GM19328 (cell line): ENCODE data around the gene MCOLN2.
"Not testable (repeated sequence)": the region's sequence is repeated elsewhere in the genome, so short reads cannot be mapped to it uniquely, and the experiment has no call there.

ENCODE experiments used
- ATAC-seq: cut with Tn5 transposase; IDR thresholded peaks from one replicate; pipeline ENCODE4 v1.9.1; 2021; ENCODE audit warnings: mild to moderate bottlenecking, moderate library complexity; ENCODE audit not compliant: unreplicated experiment

The MCOLN2 gene

DNA sequence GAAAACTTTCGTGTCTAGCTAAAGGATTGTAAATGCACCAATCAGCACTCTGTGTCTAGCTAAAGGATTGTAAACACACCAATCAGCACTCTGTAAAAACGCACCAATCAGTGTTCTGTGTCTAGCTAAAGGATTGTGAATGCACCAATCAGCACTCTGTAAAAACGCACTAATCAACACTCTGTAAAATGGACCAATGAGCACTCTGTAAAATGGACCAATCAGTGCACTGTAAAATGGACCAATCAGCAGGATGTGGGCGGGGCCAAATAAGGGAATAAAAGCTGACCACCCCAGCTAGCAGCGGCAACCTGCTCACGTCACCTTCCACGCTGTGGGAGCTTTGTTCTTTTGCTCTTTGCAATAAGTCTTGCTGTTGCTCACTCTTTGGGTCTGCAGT lies 94.2 kb downstream of the MCOLN2 start:
- not testable (repeated sequence) for ATAC-seq

GRCh38 chr1:84899969-84900368 lies 96.9 kb downstream of the MCOLN2 start:
- no peak for ATAC-seq

DNA sequence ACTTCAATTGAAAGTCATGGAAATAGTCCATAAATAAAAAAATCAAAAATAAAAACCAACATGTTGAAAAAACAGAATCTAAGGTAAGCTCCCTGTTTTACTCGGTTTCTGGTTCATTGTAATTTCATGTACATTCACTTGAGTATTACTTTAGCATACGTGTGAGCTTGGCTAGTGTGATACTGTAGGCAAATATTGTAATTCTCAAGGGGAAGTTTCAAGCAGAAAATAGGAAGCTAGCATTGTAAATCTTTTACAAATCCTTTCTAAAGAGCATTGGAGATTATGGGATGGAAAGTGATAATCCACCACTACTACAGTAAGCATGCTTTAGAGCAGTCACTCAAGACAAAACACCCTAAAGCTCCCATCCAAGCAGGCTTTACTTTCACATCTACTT lies 100.6 kb downstream of the MCOLN2 start:
- ATAC-seq: no peak

DNA sequence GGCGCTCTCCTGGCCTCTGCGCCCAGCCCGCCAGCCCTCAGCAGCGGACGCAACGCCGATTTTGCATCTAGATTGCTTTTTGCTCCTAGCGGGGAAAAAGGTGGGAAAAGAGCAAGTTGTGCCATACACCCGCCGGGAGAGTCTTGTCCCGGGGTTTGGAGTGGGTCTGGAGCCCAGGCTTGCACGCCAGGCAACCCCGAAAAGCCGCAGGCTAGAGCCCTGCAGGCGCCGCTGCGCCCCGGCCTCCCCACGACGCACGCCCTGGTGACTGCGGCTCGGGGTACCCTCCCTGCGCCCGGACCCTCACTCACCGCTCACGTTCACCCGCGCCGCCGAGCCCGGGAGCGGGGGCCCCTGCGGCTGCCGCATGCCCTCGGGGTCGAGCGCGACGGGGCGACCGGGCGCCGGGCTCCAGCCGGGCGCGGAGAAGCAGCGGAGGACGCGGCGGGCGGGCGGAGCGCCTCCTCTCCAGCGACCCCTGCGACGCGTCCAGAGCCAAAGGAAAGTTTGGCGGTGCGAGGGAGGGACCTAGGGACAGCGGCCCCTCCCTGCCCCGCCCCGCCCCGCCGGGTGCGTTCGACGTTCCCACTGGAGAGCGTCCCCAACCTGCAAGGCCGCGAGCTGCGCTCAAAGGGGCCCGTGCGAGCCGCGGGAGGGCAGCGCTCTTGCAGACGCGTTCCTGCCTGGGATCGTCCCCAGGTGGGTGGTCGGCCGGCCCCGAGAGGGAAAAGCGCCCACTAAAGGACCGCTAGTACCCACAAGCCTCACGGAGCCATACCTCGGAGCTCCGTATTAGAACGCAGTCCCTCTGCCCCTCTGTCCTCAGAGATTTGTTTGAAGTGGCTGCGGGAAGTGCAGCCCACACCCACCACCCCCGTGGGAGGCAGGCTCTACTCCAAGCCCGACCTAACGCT lies 104.0 kb downstream of the MCOLN2 start, which contains the start of gene LPAR3:
TSS of gene LPAR3 (minus strand) at position 502 of the 914 bp plus-strand sequence. CDS start 27,086 bp downstream, outside the sequence.
- ATAC-seq: no peak

DNA sequence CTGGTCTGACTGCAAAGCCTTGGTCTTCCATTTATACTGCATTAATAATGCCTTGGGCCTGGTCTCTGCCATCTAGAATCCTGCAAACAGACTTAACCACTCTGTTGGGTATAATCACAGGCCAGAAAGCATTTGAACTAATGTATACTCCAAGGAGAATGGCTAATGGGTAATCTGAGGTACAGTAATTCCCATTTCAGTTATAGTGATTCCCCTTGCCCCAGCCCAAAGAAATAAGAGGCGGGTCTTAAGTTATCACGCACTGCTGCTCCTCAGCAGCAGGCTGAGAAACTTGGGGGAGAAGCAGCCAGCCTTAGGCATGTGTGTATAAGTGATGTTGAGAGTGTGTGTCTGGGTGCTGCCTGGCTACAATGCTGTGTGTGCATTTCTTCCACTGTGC lies 106.3 kb downstream of the MCOLN2 start:
- no peak for ATAC-seq

- ATAC-seq: no peak
These were observed 107.5 kb downstream of the MCOLN2 start for GRCh38 chr1:84889437-84889836.

DNA sequence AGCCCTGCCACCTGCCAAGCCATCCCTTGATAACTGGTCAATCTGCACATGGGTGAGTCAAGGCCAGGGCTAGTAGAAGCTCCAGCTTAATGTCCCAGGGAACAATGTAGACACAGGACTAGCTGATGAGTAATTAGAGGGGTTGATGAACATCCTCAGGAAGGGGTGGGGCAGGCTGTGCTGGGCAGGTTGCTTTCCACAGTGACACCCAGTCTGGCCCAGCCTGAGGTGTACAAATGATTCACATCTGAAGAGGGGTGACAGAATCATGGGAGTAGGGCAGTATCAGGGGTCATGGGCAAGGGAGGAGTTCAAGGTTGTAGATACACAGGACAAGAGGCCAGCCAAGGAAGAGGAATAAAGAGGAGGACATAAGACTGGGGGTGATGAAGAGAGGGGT lies 108.2 kb downstream of the MCOLN2 start:
- no peak for ATAC-seq

GRCh38 chr1:84887261-84887934 lies 109.5 kb downstream of the MCOLN2 start:
- no peak for ATAC-seq

- ATAC-seq: no peak
These were observed 111.4 kb downstream of the MCOLN2 start for GRCh38 chr1:84885469-84885868.

- no peak for ATAC-seq
These were observed 112.1 kb downstream of the MCOLN2 start for GRCh38 chr1:84884671-84885389.

DNA sequence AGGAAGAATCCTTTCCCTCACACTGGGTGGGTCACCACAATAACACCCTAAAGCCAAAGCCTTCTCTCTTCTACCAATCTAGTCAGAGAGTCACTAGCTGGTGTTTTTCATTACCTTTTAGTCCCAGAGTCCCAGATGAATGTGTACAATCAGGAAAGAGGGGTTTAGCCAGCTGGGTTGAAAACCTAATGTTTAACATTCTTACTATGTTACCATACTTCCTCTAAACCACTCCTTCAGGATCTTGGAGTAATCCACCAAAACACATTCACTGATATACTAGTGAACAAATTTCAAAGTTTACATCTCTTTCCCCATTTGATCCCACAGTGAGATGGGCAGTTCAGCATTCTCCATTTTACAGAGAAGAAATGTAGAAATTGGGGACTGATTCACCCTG lies 113.6 kb downstream of the MCOLN2 start:
- ATAC-seq: no peak

DNA sequence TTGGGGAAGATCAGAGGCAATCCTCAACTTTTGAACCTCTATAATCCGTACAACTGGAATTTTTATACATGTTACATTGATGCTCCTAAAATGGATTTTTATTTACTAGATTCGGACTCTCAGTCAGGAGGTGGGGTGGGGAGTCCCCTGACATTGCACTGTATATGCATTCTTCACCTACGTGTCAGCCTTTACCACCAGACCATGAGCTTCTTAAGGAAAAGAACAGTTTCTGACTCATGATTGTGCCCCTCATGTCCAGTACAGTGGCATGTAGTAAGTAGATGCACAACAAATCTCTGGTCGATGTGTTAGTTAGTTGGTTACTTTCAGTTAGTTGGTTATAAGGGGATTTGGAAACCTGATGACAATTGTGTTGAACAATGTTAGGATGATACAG lies 119.3 kb downstream of the MCOLN2 start:
- ATAC-seq: no peak

GRCh38 chr1:84876353-84876752 lies 120.6 kb downstream of the MCOLN2 start:
- no peak for ATAC-seq
